Activated T-helper 9 cell treated with anti-CD3 and anti-CD28 coated beads, Interleukin-2, amount 50 U/mL, for 16 hours (primary cell): Measurements from ENCODE around the gene TSPAN13.
A peak's percentile ranks its signal among the peaks of the same experiment; 100 is the strongest.

ENCODE experiments used
- DNase-seq: peaks from one replicate; pipeline ENCODE4 v3.0.0-alpha.2; 2020; ENCODE audit warnings: low read depth

The TSPAN13 gene

GRCh38 chr7:16753102-16753931, at the start of gene TSPAN13:
Gene TSPAN13, plus strand, starts transcription at chr7:16753755. Its CDS starts 213 bp downstream, at chr7:16753968.
- peak; percentile 13 for DNase-seq

GRCh38 chr7:16708511-16708910, 45.0 kb upstream of the TSPAN13 start:
- no peak for DNase-seq

- no peak for DNase-seq
These were observed 44.6 kb upstream of the TSPAN13 start for GRCh38 chr7:16708980-16709379.

- DNase-seq = no peak
These were observed 42.9 kb upstream of the TSPAN13 start for GRCh38 chr7:16710651-16711050.

- no peak for DNase-seq
These were observed 41.8 kb upstream of the TSPAN13 start for GRCh38 chr7:16711730-16712129.

- no peak for DNase-seq
These were observed 40.6 kb upstream of the TSPAN13 start for GRCh38 chr7:16712916-16713315.

GRCh38 chr7:16715928-16716327, 37.6 kb upstream of the TSPAN13 start:
- no peak for DNase-seq

GRCh38 chr7:16718111-16718656, 35.4 kb upstream of the TSPAN13 start:
- no peak for DNase-seq

- no peak for DNase-seq
These were observed 33.9 kb upstream of the TSPAN13 start for GRCh38 chr7:16719699-16720098.

GRCh38 chr7:16721541-16721940, 32.0 kb upstream of the TSPAN13 start:
- no peak for DNase-seq

GRCh38 chr7:16724344-16724743, 29.2 kb upstream of the TSPAN13 start:
- DNase-seq = no peak

GRCh38 chr7:16726189-16726588, 27.4 kb upstream of the TSPAN13 start:
- no peak for DNase-seq

- DNase-seq = no peak
These were observed 25.8 kb upstream of the TSPAN13 start for GRCh38 chr7:16727736-16728135.

- DNase-seq = no peak
These were observed 24.7 kb upstream of the TSPAN13 start for GRCh38 chr7:16728811-16729210.

GRCh38 chr7:16729541-16729940, 24.0 kb upstream of the TSPAN13 start:
- no peak for DNase-seq

GRCh38 chr7:16730937-16731336, 22.6 kb upstream of the TSPAN13 start:
- DNase-seq = no peak

GRCh38 chr7:16732828-16733227, 20.7 kb upstream of the TSPAN13 start:
- no peak for DNase-seq

- DNase-seq = no peak
These were observed 19.3 kb upstream of the TSPAN13 start for GRCh38 chr7:16734148-16734726.

- no peak for DNase-seq
These were observed 18.5 kb upstream of the TSPAN13 start for GRCh38 chr7:16735020-16735419.

- no peak for DNase-seq
These were observed 15.4 kb upstream of the TSPAN13 start for GRCh38 chr7:16738011-16738688.

GRCh38 chr7:16739863-16740622, 13.5 kb upstream of the TSPAN13 start:
- DNase-seq = no peak

- DNase-seq = no peak
These were observed 13.0 kb upstream of the TSPAN13 start for GRCh38 chr7:16740623-16740953.
